ENCODE measurements around the gene SERAC1.

Gene SERAC1

DNA sequence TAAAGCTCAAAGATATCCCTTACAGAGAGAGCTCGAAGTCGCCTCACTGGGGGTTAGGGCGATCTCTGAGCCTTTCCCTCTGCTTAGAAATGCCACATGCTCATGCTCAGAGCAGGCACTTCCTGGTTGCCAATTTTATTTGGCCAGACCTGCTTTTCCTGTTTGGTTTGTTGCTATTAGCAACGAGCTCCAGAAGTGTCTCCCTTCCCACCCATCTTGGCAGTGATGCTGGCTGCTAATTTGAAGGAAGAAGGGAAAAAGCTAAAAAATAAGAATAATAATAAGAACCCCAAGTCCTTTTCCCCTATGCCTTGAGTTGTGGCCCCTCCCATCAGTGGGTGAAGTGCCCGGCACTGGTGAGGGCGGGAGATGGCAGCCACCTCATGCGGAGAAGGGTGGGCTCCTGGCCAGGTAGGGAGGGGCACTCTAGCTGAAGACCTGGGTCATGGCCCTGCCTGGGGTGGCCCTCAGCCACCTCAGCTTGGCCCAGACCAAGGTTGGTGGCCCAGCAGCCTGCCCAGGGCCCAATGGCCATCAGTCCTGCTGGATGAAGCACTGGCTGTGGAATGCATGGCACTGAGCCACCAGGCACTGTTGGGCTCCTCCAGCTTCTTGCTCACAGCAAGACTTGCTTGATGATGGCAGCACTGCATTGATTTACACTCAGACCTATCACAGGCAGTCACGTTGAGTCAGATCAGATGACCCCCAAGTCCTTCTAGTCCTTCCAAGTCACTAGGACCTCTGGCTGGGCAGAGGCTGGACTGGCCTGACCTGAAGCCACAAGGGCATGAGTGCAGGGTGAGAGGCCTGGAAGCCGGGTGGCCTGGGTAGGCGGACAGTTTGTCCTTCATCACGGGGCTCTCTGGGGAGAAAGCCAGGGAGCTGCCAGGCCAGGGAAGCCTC is 107.4 kb downstream of the SERAC1 start:
- TF ChIP-seq, protein P1, sequence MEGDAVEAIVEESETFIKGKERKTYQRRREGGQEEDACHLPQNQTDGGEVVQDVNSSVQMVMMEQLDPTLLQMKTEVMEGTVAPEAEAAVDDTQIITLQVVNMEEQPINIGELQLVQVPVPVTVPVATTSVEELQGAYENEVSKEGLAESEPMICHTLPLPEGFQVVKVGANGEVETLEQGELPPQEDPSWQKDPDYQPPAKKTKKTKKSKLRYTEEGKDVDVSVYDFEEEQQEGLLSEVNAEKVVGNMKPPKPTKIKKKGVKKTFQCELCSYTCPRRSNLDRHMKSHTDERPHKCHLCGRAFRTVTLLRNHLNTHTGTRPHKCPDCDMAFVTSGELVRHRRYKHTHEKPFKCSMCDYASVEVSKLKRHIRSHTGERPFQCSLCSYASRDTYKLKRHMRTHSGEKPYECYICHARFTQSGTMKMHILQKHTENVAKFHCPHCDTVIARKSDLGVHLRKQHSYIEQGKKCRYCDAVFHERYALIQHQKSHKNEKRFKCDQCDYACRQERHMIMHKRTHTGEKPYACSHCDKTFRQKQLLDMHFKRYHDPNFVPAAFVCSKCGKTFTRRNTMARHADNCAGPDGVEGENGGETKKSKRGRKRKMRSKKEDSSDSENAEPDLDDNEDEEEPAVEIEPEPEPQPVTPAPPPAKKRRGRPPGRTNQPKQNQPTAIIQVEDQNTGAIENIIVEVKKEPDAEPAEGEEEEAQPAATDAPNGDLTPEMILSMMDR (IDR thresholded peaks at IDR 0.05; ENCODE audit: low read depth, low read length, missing control alignments), result no peak
- no peak overlapping the region for H3K4me3 ChIP-seq (ENCODE audit: low read depth, low read length)
- in situ Hi-C loops (cut with HindIII; ENCODE audit: low sequenced_read_pairs), result no loop called here
- DNase-seq (ENCODE audit: low read depth), result peak; percentile 84

Measured in astrocyte of the cerebellum (primary cell).